Activated CD8-positive, alpha-beta T cell treated with anti-CD3 and anti-CD28 coated beads, Interleukin-2, amount 10 ng/mL, durations not matched to agents 7 days and 5 days (primary cell): Measurements from ENCODE around the gene SH3BP5L. TPM values are rescaled to one million over a fixed set of nuclear protein-coding genes. Genes with fewer than 3 reads are reported as not detected.

Experiments used
- ATAC-seq: fragments of 150-1000 bp; cut with Tn5 transposase; one replicate; pipeline ENCODE4 v1.10.0; 2021; ENCODE audit warnings: moderate library complexity
- CTCF ChIA-PET: fragments of 350-600 bp; sonication (Branson Sonifier 250); formaldehyde crosslinking; loops from one replicate; lab custom pipeline; 2021; ENCODE audit warnings: antibody characterized with exemption; lab: Charles Lee
- POLR2A ChIA-PET: fragments of 350-600 bp; sonication (Branson Sonifier 250); formaldehyde crosslinking; loops from one replicate; lab custom pipeline; 2021; ENCODE audit warnings: antibody characterized with exemption; lab: Charles Lee
- DNase-seq: peaks from one replicate; pipeline ENCODE4 v3.0.0-alpha.2; 2020
- H3K27ac Mint-ChIP-seq: one replicate; pipeline ENCODE4 v1.8.0; 2021; ENCODE audit warnings: mild to moderate bottlenecking, mixed read lengths
- H3K27me3 Mint-ChIP-seq: one replicate; pipeline ENCODE4 v1.8.0; 2021; ENCODE audit warnings: low read depth, mixed read lengths
- H3K36me3 Mint-ChIP-seq: one replicate; pipeline ENCODE4 v1.8.0; 2021; ENCODE audit warnings: low read depth, mixed read lengths
- H3K4me1 Mint-ChIP-seq: one replicate; pipeline ENCODE4 v1.8.0; 2021; ENCODE audit warnings: low read depth, mixed read lengths
- H3K4me3 Mint-ChIP-seq: one replicate; pipeline ENCODE4 v1.8.0; 2021; ENCODE audit warnings: mild to moderate bottlenecking, mixed read lengths
- H3K9me3 Mint-ChIP-seq: one replicate; pipeline ENCODE4 v1.8.0; 2022; ENCODE audit warnings: mixed read lengths; ENCODE audit not compliant: insufficient read depth
- total RNA-seq, 2 experiments: library from RNA; stranded (reverse); gene quantifications; one replicate each; pipeline ENCODE4 v1.2.3, GENCODE V29; 2021

The SH3BP5L gene
- total RNA-seq, 2 experiments from 2014 or later, result 28.9 to 31.4 TPM

GRCh38 chr1:248850536-248851251, 25.0 kb upstream of the SH3BP5L start:
- ChIA-PET POLR2A (interaction anchor here (1.5 kb wide), 1 partner anchor 9 kb away, joined by 4 read pairs; the partner anchor contains the start of gene ZNF692), CTCF (interaction anchor here (1.0 to 1.6 kb wide), 2 partner anchors 8 to 12 kb away, joined by 3 to 5 read pairs; partner anchors contain the start of genes ZNF672 and ZNF692)
- H3K4me3 Mint-ChIP-seq, result no peak overlapping the region
- no peaks in the 10 kb centered on the region for H3K4me1 Mint-ChIP-seq
- DNase-seq (no peak), ATAC-seq (no peak)
- no peak overlapping the region for H3K27ac Mint-ChIP-seq
- peaks cover 51% of the 10 kb centered on the region for H3K36me3 Mint-ChIP-seq
- H3K27me3 Mint-ChIP-seq, result no peaks in the 10 kb centered on the region
- no peaks in the 10 kb centered on the region for H3K9me3 Mint-ChIP-seq

- CTCF ChIA-PET, result interaction anchor here (1.0 to 1.6 kb wide), 2 partner anchors 9 to 11 kb away, joined by 3 to 5 read pairs; partner anchors contain the start of genes ZNF672 and ZNF692
Measured at GRCh38 chr1:248850124-248850523, 24.4 kb upstream of the SH3BP5L start.

GRCh38 chr1:248849637-248850036, 23.9 kb upstream of the SH3BP5L start:
- ATAC-seq (no peak), DNase-seq (no peak)
- Mint-ChIP-seq H3K4me1 (no peaks in the 10 kb centered on the region), H3K27ac (no peak overlapping the region), H3K36me3 (peaks cover 43% of the 10 kb centered on the region), H3K4me3 (no peak overlapping the region), H3K9me3 (no peaks in the 10 kb centered on the region), H3K27me3 (no peaks in the 10 kb centered on the region)
- ChIA-PET POLR2A (interaction anchor here (1.5 kb wide), 1 partner anchor 10 kb away, joined by 4 read pairs; the partner anchor contains the start of gene ZNF692), CTCF (interaction anchor here (1.0 kb wide), 1 partner anchor 9 kb away, joined by 3 read pairs; the partner anchor contains the start of gene ZNF692)

More at GRCh38 chr1:248850124-248850523, 24.4 kb upstream of the SH3BP5L start:
- Mint-ChIP-seq H3K36me3 (peaks cover 48% of the 10 kb centered on the region), H3K4me1 (no peaks in the 10 kb centered on the region), H3K9me3 (no peaks in the 10 kb centered on the region), H3K27ac (no peak overlapping the region), H3K27me3 (no peaks in the 10 kb centered on the region), H3K4me3 (no peak overlapping the region)
- POLR2A ChIA-PET, result interaction anchor here (1.5 kb wide), 1 partner anchor 9 kb away, joined by 4 read pairs; the partner anchor contains the start of gene ZNF692
- no peak for ATAC-seq
- DNase-seq, result no peak

GRCh38 chr1:248849152-248849551, 23.4 kb upstream of the SH3BP5L start:
- POLR2A ChIA-PET, result no interaction called here
- no peak for ATAC-seq
- peaks cover 43% of the 10 kb centered on the region for H3K36me3 Mint-ChIP-seq
- H3K9me3 Mint-ChIP-seq, result no peaks in the 10 kb centered on the region
- no peak for DNase-seq
- no peaks in the 10 kb centered on the region for H3K4me1 Mint-ChIP-seq
- CTCF ChIA-PET, result no interaction called here
- no peaks in the 10 kb centered on the region for H3K27me3 Mint-ChIP-seq
- no peak overlapping the region for H3K4me3 Mint-ChIP-seq
- H3K27ac Mint-ChIP-seq, result peak overlapping the region; percentile 10

GRCh38 chr1:248848602-248849001, 22.9 kb upstream of the SH3BP5L start:
- Mint-ChIP-seq H3K4me1 (no peaks in the 10 kb centered on the region), H3K9me3 (no peaks in the 10 kb centered on the region), H3K27me3 (no peaks in the 10 kb centered on the region), H3K4me3 (no peak overlapping the region), H3K36me3 (peaks cover 39% of the 10 kb centered on the region), H3K27ac (no peak overlapping the region)
- DNase-seq (no peak), ATAC-seq (no peak)
- ChIA-PET POLR2A (no interaction called here), CTCF (no interaction called here)

GRCh38 chr1:248847956-248848561, 22.3 kb upstream of the SH3BP5L start:
- no peak overlapping the region for H3K4me3 Mint-ChIP-seq
- H3K4me1 Mint-ChIP-seq, result no peaks in the 10 kb centered on the region
- ATAC-seq, result no peak
- H3K27ac Mint-ChIP-seq, result no peak overlapping the region
- DNase-seq, result no peak
- H3K9me3 Mint-ChIP-seq, result no peaks in the 10 kb centered on the region
- CTCF ChIA-PET, result no interaction called here
- no peaks in the 10 kb centered on the region for H3K27me3 Mint-ChIP-seq
- POLR2A ChIA-PET, result no interaction called here
- H3K36me3 Mint-ChIP-seq, result peaks cover 39% of the 10 kb centered on the region

GRCh38 chr1:248847181-248847955, 21.7 kb upstream of the SH3BP5L start:
- Mint-ChIP-seq H3K27ac (no peak overlapping the region), H3K4me3 (no peak overlapping the region), H3K9me3 (no peaks in the 10 kb centered on the region), H3K4me1 (no peaks in the 10 kb centered on the region), H3K36me3 (peaks cover 39% of the 10 kb centered on the region), H3K27me3 (no peaks in the 10 kb centered on the region)
- CTCF ChIA-PET, result interaction anchor here (1.6 kb wide), 1 partner anchor 11 kb away, joined by 3 read pairs; no protein-coding TSS in a partner anchor
- no peak for ATAC-seq
- POLR2A ChIA-PET, result no interaction called here
- no peak for DNase-seq

- no peak for ATAC-seq
- Mint-ChIP-seq H3K27ac (no peak overlapping the region), H3K36me3 (peaks cover 31% of the 10 kb centered on the region), H3K4me1 (peaks cover 19% of the 10 kb centered on the region), H3K4me3 (no peak overlapping the region), H3K9me3 (no peaks in the 10 kb centered on the region), H3K27me3 (no peaks in the 10 kb centered on the region)
- ChIA-PET POLR2A (no interaction called here), CTCF (interaction anchor here (1.3 to 3.7 kb wide), 3 partner anchors 9 to 15 kb away, joined by 3 to 28 read pairs (median 3); partner anchors contain the start of gene ZNF692)
- DNase-seq, result no peak
Measured at GRCh38 chr1:248844526-248844925, 18.8 kb upstream of the SH3BP5L start.

GRCh38 chr1:248843687-248844086, 18.0 kb upstream of the SH3BP5L start:
- Mint-ChIP-seq H3K4me1 (peaks cover 24% of the 10 kb centered on the region), H3K27ac (no peak overlapping the region), H3K27me3 (no peaks in the 10 kb centered on the region), H3K4me3 (no peak overlapping the region), H3K36me3 (peaks cover 26% of the 10 kb centered on the region), H3K9me3 (no peaks in the 10 kb centered on the region)
- DNase-seq (no peak), ATAC-seq (no peak)
- CTCF ChIA-PET, result interaction anchor here (1.3 to 3.7 kb wide), 2 partner anchors 10 to 15 kb away, joined by 3 to 28 read pairs; partner anchors contain the start of gene ZNF692
- POLR2A ChIA-PET, result no interaction called here

- DNase-seq (no peak), ATAC-seq (no peak)
- Mint-ChIP-seq H3K4me3 (no peak overlapping the region), H3K27me3 (no peaks in the 10 kb centered on the region), H3K36me3 (peaks cover 24% of the 10 kb centered on the region), H3K9me3 (no peaks in the 10 kb centered on the region), H3K4me1 (peaks cover 24% of the 10 kb centered on the region), H3K27ac (no peak overlapping the region)
- ChIA-PET CTCF (interaction anchor here (0.6 to 3.7 kb wide), 4 partner anchors 11 to 65 kb away, joined by 3 to 28 read pairs (median 4); partner anchors contain the start of gene ZNF692), POLR2A (no interaction called here)
Measured at GRCh38 chr1:248842781-248843331, 17.1 kb upstream of the SH3BP5L start.
